Parathyroid adenoma (tissue), 2 donors: ENCODE measurements around the gene KDM7A.
A peak's percentile ranks its signal among the peaks of the same experiment; 100 is the strongest.

Source experiments
- H2AFZ ChIP-seq: fragments of 300-600 bp; sonication (generic); one replicate; pipeline ENCODE4 v1.7.0; 2017; ENCODE audit warnings: antibody characterized with exemption, mild to moderate bottlenecking
- H3K27ac ChIP-seq: fragments of 300-600 bp; sonication (generic); one replicate; pipeline ENCODE4 v1.7.0; 2017
- H3K27me3 ChIP-seq: fragments of 300-600 bp; sonication (generic); one replicate; pipeline ENCODE4 v1.7.0; 2017; ENCODE audit warnings: low read length; ENCODE audit not compliant: control insufficient read depth, insufficient read depth
- H3K36me3 ChIP-seq: fragments of 300-600 bp; sonication (generic); one replicate; pipeline ENCODE4 v1.7.0; 2017; ENCODE audit warnings: low read length; ENCODE audit not compliant: control insufficient read depth, insufficient read depth
- H3K4me1 ChIP-seq: fragments of 300-600 bp; sonication (generic); one replicate; pipeline ENCODE4 v1.7.0; 2017; ENCODE audit warnings: control low read depth
- H3K4me2 ChIP-seq: fragments of 300-600 bp; sonication (generic); one replicate; pipeline ENCODE4 v1.7.0; 2017; ENCODE audit warnings: low read length
- H3K4me3 ChIP-seq: fragments of 300-600 bp; sonication (generic); one replicate; pipeline ENCODE4 v1.7.0; 2017; ENCODE audit warnings: low read depth, low read length
- H3K79me2 ChIP-seq: fragments of 300-600 bp; sonication (generic); one replicate; pipeline ENCODE4 v1.7.0; 2017; ENCODE audit warnings: control low read depth
- H3K9ac ChIP-seq: fragments of 300-600 bp; sonication (generic); one replicate; pipeline ENCODE4 v1.7.0; 2017; ENCODE audit warnings: mild to moderate bottlenecking
- H3K9me3 ChIP-seq: fragments of 300-600 bp; sonication (generic); one replicate; pipeline ENCODE4 v1.7.0; 2017; ENCODE audit warnings: low read length; ENCODE audit not compliant: control insufficient read depth
- CTCF ChIP-seq: fragments of 300-600 bp; sonication (generic); IDR thresholded peaks from one replicate; pipeline ENCODE4 v1.7.0; 2017; ENCODE audit warnings: antibody characterized with exemption, mild to moderate bottlenecking
- donor health status: primary hyperparathyroidism.

Gene KDM7A

DNA sequence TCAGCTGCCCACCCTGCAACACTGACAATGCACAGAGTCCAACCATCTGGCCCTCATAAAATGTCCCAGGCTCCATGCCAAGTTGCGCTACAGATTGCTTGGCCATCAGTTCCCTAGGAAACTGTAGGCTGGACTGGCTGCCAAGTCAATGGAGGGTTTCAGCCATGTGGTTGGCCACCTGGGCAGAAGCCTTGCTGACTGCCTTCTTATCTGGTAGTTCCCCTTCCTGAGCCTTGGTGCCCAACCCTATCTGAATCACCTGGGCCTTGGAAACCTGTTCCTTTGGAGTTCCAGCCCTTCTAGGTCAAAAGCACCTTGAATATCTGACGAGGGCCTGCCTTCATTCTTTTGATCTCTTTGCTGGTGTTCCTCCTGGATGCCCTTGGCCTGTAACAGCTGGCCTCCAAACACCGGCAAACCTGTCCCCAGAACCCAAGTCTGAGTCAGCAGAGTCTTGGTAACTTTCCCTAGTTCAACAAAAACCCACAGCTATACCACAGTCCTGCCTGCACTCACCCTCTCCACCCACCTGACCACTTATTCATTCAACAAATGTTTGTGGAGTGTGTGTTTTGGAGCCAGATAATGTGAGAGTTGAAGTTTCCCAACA, 37.4 kb upstream of the KDM7A start:
- no peak overlapping the region for H3K4me3 ChIP-seq
- H3K9ac ChIP-seq = no peak overlapping the region
- no peak overlapping the region for H3K27ac ChIP-seq
- H3K4me2 ChIP-seq = no peak overlapping the region
- H3K36me3 ChIP-seq = no peaks in the 10 kb centered on the region
- peaks cover 9% of the 10 kb centered on the region for H3K4me1 ChIP-seq
- H3K9me3 ChIP-seq = no peaks in the 10 kb centered on the region
- no peak for TF ChIP-seq CTCF
- H2AFZ ChIP-seq = peak overlapping the region; percentile 19
- H3K79me2 ChIP-seq = no peaks in the 10 kb centered on the region
- H3K27me3 ChIP-seq = no peaks in the 10 kb centered on the region

DNA sequence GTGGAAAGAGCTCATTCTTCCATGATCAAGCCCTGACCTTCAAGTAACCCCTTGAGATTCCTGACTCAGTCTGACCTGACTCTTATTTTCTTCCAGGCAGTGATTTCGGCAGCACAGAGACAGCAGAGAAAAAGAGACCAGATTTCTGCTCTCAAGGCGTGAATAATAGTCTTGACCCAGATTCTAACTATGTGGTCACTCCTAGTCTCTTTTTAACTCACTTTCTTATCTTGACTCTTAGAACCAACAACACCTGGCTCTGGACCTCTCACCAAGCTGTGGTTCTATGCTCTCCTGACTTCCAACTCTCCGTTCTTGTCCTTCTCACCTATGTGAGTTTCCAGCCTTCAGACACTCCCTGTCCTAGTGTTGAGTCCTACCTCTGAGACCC, 36.9 kb upstream of the KDM7A start:
- Histone ChIP-seq H3K4me2 (no peak overlapping the region), H3K36me3 (no peaks in the 10 kb centered on the region), H3K27me3 (no peaks in the 10 kb centered on the region), H3K27ac (no peak overlapping the region), H2AFZ (peak overlapping the region; percentile 19), H3K4me1 (peaks cover 9% of the 10 kb centered on the region), H3K79me2 (no peaks in the 10 kb centered on the region), H3K9me3 (no peaks in the 10 kb centered on the region), H3K9ac (no peak overlapping the region), H3K4me3 (no peak overlapping the region)
- TF ChIP-seq CTCF = no peak

DNA sequence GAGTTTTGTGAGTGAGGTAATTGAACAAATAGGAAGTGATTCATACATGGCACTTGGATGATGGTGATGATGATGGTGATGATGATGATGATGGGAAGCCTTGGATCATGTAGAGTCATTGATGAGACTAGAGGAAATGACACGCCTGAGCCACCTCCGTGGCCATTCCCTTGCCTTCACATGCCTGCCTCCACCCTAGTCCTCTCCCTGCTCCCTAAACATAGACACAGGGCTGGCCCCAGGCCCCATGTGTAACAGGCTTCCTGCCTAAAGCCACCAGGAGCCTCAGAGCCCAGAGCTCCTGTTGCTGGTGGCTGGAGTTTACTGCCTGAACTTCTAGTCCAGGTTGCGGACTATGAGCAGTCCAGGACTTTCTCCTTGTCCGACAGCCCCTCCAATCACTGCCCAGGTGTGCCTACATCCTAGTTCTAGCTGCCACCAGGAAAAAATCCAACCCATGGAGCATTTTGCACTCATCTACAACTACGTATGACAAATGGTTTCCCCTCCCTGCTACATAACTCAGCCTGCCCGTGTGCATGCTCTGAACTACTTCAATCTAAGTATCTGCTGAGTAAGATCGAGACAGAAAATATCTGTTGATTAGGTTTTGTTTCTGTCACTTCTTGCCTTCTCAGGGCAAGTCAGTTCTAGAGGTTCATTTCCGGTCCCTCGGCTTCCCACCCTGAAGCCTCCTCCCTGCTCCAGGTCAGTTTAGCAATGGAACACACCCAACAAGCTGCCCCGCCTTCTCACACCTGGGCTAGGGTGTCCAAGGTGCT, 35.5 kb upstream of the KDM7A start:
- Histone ChIP-seq H3K79me2 (no peaks in the 10 kb centered on the region), H3K4me1 (peaks cover 9% of the 10 kb centered on the region), H3K27ac (no peak overlapping the region), H3K4me3 (no peak overlapping the region), H3K9me3 (no peaks in the 10 kb centered on the region), H3K4me2 (no peak overlapping the region), H3K9ac (no peak overlapping the region), H3K36me3 (no peaks in the 10 kb centered on the region), H3K27me3 (no peaks in the 10 kb centered on the region), H2AFZ (no peak overlapping the region)
- no peak for TF ChIP-seq CTCF

GRCh38 chr7:140211698-140212097, 34.9 kb upstream of the KDM7A start:
- no peak overlapping the region for H2AFZ ChIP-seq
- H3K27ac ChIP-seq = no peak overlapping the region
- H3K27me3 ChIP-seq = no peaks in the 10 kb centered on the region
- no peak for TF ChIP-seq CTCF
- H3K9me3 ChIP-seq = no peaks in the 10 kb centered on the region
- H3K79me2 ChIP-seq = no peaks in the 10 kb centered on the region
- no peak overlapping the region for H3K9ac ChIP-seq
- H3K4me2 ChIP-seq = no peak overlapping the region
- no peak overlapping the region for H3K4me3 ChIP-seq
- peaks cover 9% of the 10 kb centered on the region for H3K4me1 ChIP-seq
- H3K36me3 ChIP-seq = no peaks in the 10 kb centered on the region
